NOMO-1 treated with DMSO at 0.1 percent for 48 hours (cell line): Measurements from ENCODE around the gene GPR158.

Experiments
- DNase-seq: peaks from one replicate; lab custom pipeline; 2025; ENCODE audit not compliant: unreplicated experiment; lab: John Stamatoyannopoulos, UW

Gene GPR158

GRCh38 chr10:25191162-25191895, 16.5 kb downstream of the GPR158 start:
- DNase-seq, result no peak

- DNase-seq, result no peak
These were observed 23.4 kb downstream of the GPR158 start for GRCh38 chr10:25198151-25198550.

GRCh38 chr10:25206693-25207414, 32.1 kb downstream of the GPR158 start:
- no peak for DNase-seq

- DNase-seq, result no peak
These were observed 34.8 kb downstream of the GPR158 start for GRCh38 chr10:25209618-25210017.

- DNase-seq, result no peak
These were observed 35.5 kb downstream of the GPR158 start for GRCh38 chr10:25210265-25210664.

- no peak for DNase-seq
These were observed 45.4 kb downstream of the GPR158 start for GRCh38 chr10:25220156-25220555.

GRCh38 chr10:25222085-25222660, 47.4 kb downstream of the GPR158 start:
- no peak for DNase-seq

GRCh38 chr10:25226775-25227682, 52.2 kb downstream of the GPR158 start:
- DNase-seq, result peak; percentile 17

GRCh38 chr10:25231751-25232150, 57.0 kb downstream of the GPR158 start:
- no peak for DNase-seq

GRCh38 chr10:25232204-25232603, 57.4 kb downstream of the GPR158 start:
- DNase-seq, result no peak

GRCh38 chr10:25245165-25245564, 70.4 kb downstream of the GPR158 start:
- no peak for DNase-seq

- peak; percentile 30 for DNase-seq
These were observed 82.8 kb downstream of the GPR158 start for GRCh38 chr10:25257646-25258045.

GRCh38 chr10:25261110-25261509, 86.3 kb downstream of the GPR158 start:
- DNase-seq, result no peak

- no peak for DNase-seq
These were observed 86.8 kb downstream of the GPR158 start for GRCh38 chr10:25261558-25261957.

- DNase-seq, result no peak
These were observed 89.1 kb downstream of the GPR158 start for GRCh38 chr10:25263931-25264330.

- no peak for DNase-seq
These were observed 103.4 kb downstream of the GPR158 start for GRCh38 chr10:25278180-25278579.

- DNase-seq, result no peak
These were observed 105.3 kb downstream of the GPR158 start for GRCh38 chr10:25280076-25280475.

GRCh38 chr10:25280573-25280972, 105.8 kb downstream of the GPR158 start:
- DNase-seq, result no peak

- no peak for DNase-seq
These were observed 111.0 kb downstream of the GPR158 start for GRCh38 chr10:25285809-25286208.

GRCh38 chr10:25288181-25288580, 113.4 kb downstream of the GPR158 start:
- DNase-seq, result no peak
